ENCODE data around the gene SCAPER.

SCAPER gene

DNA sequence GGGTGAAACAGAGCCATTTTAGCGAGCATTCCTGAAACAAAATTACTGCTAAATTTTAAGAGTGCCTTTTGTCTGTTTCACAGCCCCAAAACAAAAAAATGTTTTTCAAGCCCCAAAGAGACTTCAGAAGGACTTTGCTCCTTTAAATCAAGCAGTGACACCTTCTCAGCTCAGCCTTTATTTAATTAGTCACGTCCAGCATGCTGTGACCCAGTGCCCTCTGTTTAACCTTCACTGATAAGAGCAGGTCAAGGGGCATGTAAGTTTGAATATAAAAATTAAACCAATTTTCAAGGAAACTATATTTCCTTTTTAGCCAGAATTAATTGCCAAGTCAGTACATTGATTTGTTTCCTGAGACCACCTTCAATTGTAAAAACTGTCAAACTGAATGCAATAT lies 527.9 kb downstream of the SCAPER start:
- DNase-seq (ENCODE audit: low read depth in 1 of 2, low spot score in 1 of 2): no peak
- TF ChIP-seq, protein P1, sequence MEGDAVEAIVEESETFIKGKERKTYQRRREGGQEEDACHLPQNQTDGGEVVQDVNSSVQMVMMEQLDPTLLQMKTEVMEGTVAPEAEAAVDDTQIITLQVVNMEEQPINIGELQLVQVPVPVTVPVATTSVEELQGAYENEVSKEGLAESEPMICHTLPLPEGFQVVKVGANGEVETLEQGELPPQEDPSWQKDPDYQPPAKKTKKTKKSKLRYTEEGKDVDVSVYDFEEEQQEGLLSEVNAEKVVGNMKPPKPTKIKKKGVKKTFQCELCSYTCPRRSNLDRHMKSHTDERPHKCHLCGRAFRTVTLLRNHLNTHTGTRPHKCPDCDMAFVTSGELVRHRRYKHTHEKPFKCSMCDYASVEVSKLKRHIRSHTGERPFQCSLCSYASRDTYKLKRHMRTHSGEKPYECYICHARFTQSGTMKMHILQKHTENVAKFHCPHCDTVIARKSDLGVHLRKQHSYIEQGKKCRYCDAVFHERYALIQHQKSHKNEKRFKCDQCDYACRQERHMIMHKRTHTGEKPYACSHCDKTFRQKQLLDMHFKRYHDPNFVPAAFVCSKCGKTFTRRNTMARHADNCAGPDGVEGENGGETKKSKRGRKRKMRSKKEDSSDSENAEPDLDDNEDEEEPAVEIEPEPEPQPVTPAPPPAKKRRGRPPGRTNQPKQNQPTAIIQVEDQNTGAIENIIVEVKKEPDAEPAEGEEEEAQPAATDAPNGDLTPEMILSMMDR (IDR thresholded peaks at IDR 0.05; ENCODE audit: insufficient read depth, low read length): no peak
- TF ChIP-seq POLR2AphosphoS5 (IDR thresholded peaks at IDR 0.05; ENCODE audit: low read depth) (no peak), GABPA (IDR thresholded peaks at IDR 0.05; ENCODE audit: low read depth) (no peak), SPI1 (IDR thresholded peaks at IDR 0.05; ENCODE audit: borderline replicate concordance, low read depth) (no peak)
- TF ChIP-seq, protein P2, sequence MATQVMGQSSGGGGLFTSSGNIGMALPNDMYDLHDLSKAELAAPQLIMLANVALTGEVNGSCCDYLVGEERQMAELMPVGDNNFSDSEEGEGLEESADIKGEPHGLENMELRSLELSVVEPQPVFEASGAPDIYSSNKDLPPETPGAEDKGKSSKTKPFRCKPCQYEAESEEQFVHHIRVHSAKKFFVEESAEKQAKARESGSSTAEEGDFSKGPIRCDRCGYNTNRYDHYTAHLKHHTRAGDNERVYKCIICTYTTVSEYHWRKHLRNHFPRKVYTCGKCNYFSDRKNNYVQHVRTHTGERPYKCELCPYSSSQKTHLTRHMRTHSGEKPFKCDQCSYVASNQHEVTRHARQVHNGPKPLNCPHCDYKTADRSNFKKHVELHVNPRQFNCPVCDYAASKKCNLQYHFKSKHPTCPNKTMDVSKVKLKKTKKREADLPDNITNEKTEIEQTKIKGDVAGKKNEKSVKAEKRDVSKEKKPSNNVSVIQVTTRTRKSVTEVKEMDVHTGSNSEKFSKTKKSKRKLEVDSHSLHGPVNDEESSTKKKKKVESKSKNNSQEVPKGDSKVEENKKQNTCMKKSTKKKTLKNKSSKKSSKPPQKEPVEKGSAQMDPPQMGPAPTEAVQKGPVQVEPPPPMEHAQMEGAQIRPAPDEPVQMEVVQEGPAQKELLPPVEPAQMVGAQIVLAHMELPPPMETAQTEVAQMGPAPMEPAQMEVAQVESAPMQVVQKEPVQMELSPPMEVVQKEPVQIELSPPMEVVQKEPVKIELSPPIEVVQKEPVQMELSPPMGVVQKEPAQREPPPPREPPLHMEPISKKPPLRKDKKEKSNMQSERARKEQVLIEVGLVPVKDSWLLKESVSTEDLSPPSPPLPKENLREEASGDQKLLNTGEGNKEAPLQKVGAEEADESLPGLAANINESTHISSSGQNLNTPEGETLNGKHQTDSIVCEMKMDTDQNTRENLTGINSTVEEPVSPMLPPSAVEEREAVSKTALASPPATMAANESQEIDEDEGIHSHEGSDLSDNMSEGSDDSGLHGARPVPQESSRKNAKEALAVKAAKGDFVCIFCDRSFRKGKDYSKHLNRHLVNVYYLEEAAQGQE (IDR thresholded peaks at IDR 0.05; ENCODE audit: insufficient replicate concordance, low read depth): no peak
- no peak overlapping the region for H3K27ac ChIP-seq (replicated peaks)
- H3K27me3 ChIP-seq (ENCODE audit: insufficient read depth, poor library complexity, severe bottlenecking): no peaks in the 10 kb centered on the region
- no peak overlapping the region for H3K4me3 ChIP-seq (replicated peaks; ENCODE audit: insufficient read depth, low read length)

DNA sequence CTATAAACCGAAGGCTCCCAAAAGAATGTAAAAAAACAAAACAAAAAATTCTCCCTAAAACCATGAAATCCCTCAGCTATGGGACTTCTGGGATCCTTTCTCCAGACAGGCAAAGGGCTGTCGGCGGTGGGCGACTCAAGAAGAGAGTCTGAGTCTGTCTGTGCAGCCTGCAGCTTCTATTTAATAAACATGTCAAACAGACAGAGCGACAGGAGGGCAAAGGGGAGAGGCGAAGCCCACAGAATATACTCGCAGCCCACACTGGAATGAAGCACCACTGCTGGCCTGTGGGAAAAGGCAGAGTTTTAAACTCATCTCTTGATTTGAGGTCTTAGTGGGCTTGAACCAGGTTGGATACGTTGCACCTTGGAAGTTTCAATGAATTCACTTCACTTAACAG lies 528.3 kb downstream of the SCAPER start:
- TF ChIP-seq POLR2AphosphoS5 (IDR thresholded peaks at IDR 0.05; ENCODE audit: low read depth): no peak
- TF ChIP-seq GABPA (IDR thresholded peaks at IDR 0.05; ENCODE audit: low read depth): no peak
- no peak for TF ChIP-seq SPI1 (IDR thresholded peaks at IDR 0.05; ENCODE audit: borderline replicate concordance, low read depth)
- TF ChIP-seq, protein P1 (IDR thresholded peaks at IDR 0.05; ENCODE audit: insufficient read depth, low read length): no peak
- TF ChIP-seq, protein P2 (IDR thresholded peaks at IDR 0.05; ENCODE audit: insufficient replicate concordance, low read depth): no peak
- Histone ChIP-seq H3K4me3 (replicated peaks; ENCODE audit: insufficient read depth, low read length) (no peak overlapping the region), H3K27me3 (ENCODE audit: insufficient read depth, poor library complexity, severe bottlenecking) (no peaks in the 10 kb centered on the region), H3K27ac (replicated peaks) (no peak overlapping the region)
- no peak for DNase-seq (ENCODE audit: low read depth in 1 of 2, low spot score in 1 of 2)

DNA sequence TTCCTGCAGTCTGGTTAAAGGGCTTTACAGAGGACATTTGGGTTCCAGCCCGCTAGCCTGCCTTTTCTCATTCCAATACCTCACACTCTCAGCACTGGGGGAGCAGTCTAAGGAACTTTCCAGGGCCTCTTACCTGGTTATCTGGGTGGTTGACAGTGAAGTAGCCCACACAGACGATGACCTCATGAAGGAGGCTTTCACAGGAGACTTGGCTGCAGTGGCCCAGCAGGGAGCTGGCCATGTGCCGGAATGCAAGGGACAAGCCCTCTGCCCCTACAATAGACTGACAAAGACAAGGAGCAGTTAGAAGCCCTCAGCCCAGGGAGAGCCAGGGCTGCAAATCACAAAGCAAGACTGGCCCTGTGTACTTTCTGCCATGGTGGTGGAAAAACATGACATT lies 529.1 kb downstream of the SCAPER start:
- Histone ChIP-seq H3K27ac (replicated peaks) (no peak overlapping the region), H3K4me3 (replicated peaks; ENCODE audit: insufficient read depth, low read length) (no peak overlapping the region), H3K27me3 (ENCODE audit: insufficient read depth, poor library complexity, severe bottlenecking) (no peaks in the 10 kb centered on the region)
- no peak for TF ChIP-seq GABPA (IDR thresholded peaks at IDR 0.05; ENCODE audit: low read depth)
- no peak for TF ChIP-seq SPI1 (IDR thresholded peaks at IDR 0.05; ENCODE audit: borderline replicate concordance, low read depth)
- TF ChIP-seq, protein P2 (IDR thresholded peaks at IDR 0.05; ENCODE audit: insufficient replicate concordance, low read depth): no peak
- TF ChIP-seq, protein P1 (IDR thresholded peaks at IDR 0.05; ENCODE audit: insufficient read depth, low read length): no peak
- TF ChIP-seq POLR2AphosphoS5 (IDR thresholded peaks at IDR 0.05; ENCODE audit: low read depth): no peak
- DNase-seq (ENCODE audit: low read depth in 1 of 2, low spot score in 1 of 2): no peak

Data from HL-60 (cell line).